ENCODE data around the gene MDFI. TPM values are rescaled to one million over a fixed set of nuclear protein-coding genes. Genes with fewer than 3 reads are reported as not detected.

MDFI gene
- polyA plus RNA-seq, 5 donors = 88.2 to 185 (median 121) TPM

- DNase-seq = no peak
Observed at GRCh38 chr6:41684311-41685180, 46.3 kb downstream of the MDFI start.

GRCh38 chr6:41685641-41686380 lies 47.5 kb downstream of the MDFI start:
- no peak for DNase-seq

- no peak for DNase-seq
Observed at GRCh38 chr6:41687501-41688175, 49.4 kb downstream of the MDFI start.

- no peak for DNase-seq
Observed at GRCh38 chr6:41688256-41688965, 50.1 kb downstream of the MDFI start.

DNA sequence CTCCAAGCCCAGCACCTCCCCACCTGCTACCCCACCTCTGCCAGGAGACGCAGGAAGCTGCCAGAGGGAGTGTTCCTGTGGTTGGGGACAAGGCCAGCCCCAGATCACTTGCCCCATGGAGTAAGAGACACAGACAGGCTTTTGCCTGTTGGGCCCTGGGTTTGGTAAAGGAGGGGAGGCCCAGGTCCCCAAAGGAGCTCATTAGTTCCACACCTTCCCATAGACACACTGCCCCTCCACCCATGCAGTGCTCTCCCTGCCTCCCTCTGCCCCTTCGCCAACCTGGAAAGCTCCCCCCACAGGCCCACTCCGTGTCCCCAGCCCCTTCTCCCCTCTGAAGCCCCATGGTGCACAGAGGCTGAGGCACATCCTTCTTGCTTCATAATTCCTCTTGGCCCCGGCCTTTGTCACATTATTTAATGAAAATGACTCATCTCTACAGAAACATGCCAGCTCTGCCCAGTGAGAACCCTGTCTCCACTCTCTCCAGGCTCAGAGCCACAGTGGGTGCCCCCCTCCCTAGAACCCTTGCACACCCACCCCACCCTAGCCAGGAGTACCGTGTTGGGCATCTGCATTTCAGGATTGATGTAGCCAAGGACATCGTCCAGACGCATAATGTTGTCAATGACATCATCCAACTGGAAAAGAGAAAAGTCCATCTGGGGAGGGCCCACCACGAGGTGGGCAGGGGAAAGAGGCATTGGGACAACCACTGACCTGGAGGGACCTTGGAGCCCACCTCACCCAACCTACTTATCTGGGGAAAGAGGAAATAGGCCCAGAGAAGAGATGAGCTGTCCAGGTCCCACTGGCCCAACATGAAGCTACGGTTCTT lies 51.1 kb downstream of the MDFI start:
- no peak for DNase-seq

GRCh38 chr6:41690541-41691330 lies 52.5 kb downstream of the MDFI start:
- no peak for DNase-seq

GRCh38 chr6:41691426-41692079 lies 53.3 kb downstream of the MDFI start:
- DNase-seq = no peak

GRCh38 chr6:41692080-41692675 lies 53.9 kb downstream of the MDFI start:
- DNase-seq = no peak

DNA sequence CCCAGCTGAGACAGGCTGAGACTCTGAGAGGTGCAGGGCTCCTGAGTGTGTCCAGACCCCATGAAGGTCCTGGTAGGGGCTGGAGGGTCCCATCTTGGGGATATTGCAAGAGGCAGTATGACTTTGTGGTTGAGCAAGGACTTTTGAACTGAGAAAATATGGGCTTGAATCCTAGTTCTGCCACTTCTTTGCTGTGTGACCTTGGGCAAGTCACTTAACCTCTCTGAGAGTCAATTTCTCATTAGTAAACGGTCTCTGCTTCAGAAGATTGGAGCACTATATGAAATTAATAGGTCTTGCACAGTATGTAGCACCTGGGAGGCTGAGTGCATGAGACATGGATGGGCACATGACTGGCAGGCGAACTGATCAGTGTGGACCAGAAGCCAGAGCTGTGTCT lies 54.5 kb downstream of the MDFI start:
- no peak for DNase-seq

GRCh38 chr6:41693281-41694240 lies 55.3 kb downstream of the MDFI start:
- DNase-seq = no peak

DNA sequence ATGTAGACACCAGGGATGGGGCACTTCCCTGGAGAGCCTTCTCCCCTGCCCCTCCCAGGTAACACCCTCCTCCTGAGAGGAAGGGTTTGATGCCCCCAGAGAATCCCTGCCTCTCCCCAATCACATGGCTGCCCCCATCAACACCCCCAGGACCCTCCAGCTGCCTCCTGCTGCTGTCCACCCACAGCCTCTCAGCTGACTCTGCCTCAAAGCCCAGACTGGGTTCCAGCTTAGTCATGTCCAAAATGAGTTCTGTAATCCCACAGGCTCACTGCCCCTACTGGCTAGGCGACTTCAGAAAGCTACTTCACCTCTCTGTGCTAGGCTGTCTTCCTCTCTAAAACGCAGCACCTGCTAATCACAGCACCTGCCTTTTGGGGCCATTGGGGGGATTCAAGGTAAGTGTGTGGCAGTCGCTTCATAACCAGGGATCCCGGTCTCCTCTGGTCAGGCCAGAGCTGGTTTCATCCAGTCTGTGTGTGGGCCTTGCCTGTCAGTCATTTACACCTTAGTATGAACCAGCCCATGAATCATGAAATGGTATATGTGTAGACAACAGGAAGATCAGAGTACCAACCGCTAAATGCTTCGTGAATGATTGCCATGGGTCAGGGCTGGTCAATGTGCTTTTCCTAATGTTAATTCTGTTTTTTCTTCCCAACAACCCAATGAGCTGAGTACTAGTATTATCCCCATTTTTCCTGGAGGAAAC lies 56.7 kb downstream of the MDFI start:
- no peak for DNase-seq

- DNase-seq = no peak
Observed at GRCh38 chr6:41695825-41696224, 57.6 kb downstream of the MDFI start.

GRCh38 chr6:41696788-41697187 lies 58.5 kb downstream of the MDFI start:
- no peak for DNase-seq

DNA sequence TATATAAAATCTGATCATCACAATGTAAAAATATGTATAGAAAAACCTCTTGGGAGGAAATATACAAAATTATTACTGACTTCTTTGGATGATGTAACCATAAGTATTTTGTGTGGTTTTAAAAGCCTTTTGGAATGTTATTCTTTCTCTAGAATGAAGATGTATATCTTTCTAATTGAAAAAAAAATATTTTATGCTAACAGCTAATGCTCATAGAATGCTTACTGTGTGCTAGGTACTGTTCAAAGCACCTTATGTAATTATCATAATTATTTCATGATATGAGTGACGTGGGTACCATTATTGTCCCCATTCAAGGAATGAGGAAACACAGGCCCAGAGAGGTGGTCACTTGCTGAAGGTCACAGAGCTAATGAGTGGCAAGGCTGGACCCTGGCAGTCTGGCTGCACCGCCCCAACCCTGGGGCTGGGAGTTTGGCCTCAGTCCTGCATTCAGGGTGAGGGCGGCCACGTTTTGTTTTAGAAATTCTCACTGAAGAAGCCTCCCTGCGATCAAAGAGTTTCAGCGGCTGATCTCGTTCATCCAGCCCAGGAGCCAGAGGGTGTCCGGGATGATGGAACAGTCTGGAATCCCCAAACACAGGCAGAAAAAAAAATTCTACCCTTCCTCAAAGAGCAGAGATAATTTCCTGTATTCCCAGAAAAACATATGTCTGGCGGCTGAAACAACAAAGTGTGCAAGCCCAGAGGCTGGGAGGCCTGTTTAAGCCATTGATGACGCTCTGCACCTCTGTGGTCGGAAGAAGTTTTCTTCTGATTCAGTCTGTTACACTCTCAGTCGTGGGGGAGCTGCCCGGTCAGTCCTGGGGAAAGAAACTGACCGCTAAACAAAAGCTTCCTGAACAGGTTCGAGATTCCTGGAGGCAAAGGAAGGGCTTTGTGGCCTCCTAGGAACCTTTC lies 59.9 kb downstream of the MDFI start:
- no peak for DNase-seq

- DNase-seq = no peak
Observed at GRCh38 chr6:41699063-41699462, 60.8 kb downstream of the MDFI start.

Data from right lung (tissue), 5 donors.